Central memory CD8-positive, alpha-beta T cell (primary cell): ENCODE measurements around the gene LINC00237.

Experiments
- ATAC-seq: fragments of 150-1000 bp; cut with Tn5 transposase; replicated peaks from 2 replicates; pipeline ENCODE4 v1.10.0; 2022; ENCODE audit warnings: mild to moderate bottlenecking, moderate FRiP score, moderate number of reproducible peaks; ENCODE audit not compliant: poor library complexity, severe bottlenecking; ENCODE audit errors: extremely low read depth
- DNase-seq, 2 donors: peaks; one replicate each; pipeline ENCODE4 v3.0.0; 2021; ENCODE audit warnings: low spot score in 2 of 2
- H3K27ac Mint-ChIP-seq: one replicate; pipeline ENCODE4 v1.8.0; 2022; ENCODE audit warnings: low read depth, mild to moderate bottlenecking, moderate library complexity, mixed read lengths
- H3K27me3 Mint-ChIP-seq: one replicate; pipeline ENCODE4 v1.8.0; 2022; ENCODE audit warnings: mixed read lengths
- H3K36me3 Mint-ChIP-seq: one replicate; pipeline ENCODE4 v1.8.0; 2022; ENCODE audit warnings: mild to moderate bottlenecking, moderate library complexity, mixed read lengths; ENCODE audit not compliant: insufficient read depth
- H3K4me1 Mint-ChIP-seq: one replicate; pipeline ENCODE4 v1.8.0; 2022; ENCODE audit warnings: mixed read lengths
- H3K4me3 Mint-ChIP-seq: one replicate; pipeline ENCODE4 v1.8.0; 2022; ENCODE audit warnings: mild to moderate bottlenecking, moderate library complexity, mixed read lengths
- H3K9me3 Mint-ChIP-seq: one replicate; pipeline ENCODE4 v1.8.0; 2022; ENCODE audit warnings: mixed read lengths

LINC00237 gene

DNA sequence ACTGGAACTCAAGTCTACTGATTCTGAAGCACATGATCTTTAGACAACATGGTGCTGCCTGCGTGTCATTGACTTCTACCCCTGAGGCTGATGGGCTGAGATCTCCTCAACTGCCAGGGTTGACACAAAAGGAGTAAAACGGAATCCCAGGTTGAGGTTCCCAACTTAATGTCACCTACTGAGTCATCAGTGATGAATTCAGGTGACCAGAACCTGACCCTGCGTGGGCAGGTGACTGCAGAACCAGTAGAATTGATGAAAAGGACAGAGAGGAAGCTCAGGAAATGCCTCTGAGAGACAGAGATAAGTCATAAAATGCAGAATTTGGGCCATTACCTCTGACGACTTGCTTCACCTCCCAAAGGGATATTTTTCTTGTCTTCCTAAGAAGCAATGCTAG lies 12.0 kb upstream of the LINC00237 start:
- Mint-ChIP-seq H3K36me3 (no peaks in the 10 kb centered on the region), H3K27me3 (peaks cover 32% of the 10 kb centered on the region), H3K4me1 (no peaks in the 10 kb centered on the region), H3K9me3 (no peaks in the 10 kb centered on the region), H3K4me3 (no peak overlapping the region), H3K27ac (no peak overlapping the region)
- no peak for ATAC-seq
- no peak for DNase-seq

DNA sequence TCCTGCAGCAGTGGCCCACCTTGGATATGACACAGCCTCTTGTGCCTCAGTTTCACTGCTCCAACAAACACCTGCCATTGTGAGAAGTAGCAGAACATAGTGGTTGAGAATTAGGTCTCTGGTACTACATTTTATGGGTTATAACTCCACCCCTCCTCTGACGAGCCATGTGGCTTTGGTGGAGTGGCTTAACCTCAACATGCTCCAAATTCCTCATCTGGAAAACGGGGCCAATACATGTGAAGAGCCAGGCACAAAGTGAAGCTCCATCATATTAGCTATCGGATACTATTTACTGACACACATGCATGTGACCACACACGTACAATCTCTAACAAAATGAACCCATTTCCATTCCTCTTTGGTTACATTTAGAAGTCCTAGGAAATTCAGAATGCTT lies 11.4 kb upstream of the LINC00237 start:
- Mint-ChIP-seq H3K4me1 (no peaks in the 10 kb centered on the region), H3K36me3 (no peaks in the 10 kb centered on the region), H3K27ac (no peak overlapping the region), H3K27me3 (peaks cover 34% of the 10 kb centered on the region), H3K9me3 (no peaks in the 10 kb centered on the region), H3K4me3 (no peak overlapping the region)
- no peak for ATAC-seq
- no peak for DNase-seq

DNA sequence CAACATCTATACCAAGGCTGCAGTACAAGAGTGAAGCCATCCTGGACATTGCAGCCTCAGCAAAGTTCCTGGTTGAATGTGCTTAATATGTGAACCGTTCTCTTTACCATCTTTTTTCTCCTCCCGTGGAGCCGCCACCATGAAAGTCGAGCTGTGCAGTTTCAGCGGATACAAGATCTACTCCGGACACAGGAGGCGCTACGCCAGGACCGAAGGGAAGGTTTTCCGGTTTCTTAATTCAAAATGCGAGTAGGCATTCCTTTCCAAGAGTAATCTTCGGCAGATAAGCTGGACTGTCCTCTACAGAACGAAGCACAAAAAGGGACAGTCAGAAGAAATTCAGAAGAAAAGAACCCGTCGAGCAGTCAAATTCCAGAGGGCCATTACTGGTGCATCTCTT lies 8.4 kb upstream of the LINC00237 start:
- Mint-ChIP-seq H3K36me3 (peaks cover 1% of the 10 kb centered on the region), H3K27ac (no peak overlapping the region), H3K9me3 (no peaks in the 10 kb centered on the region), H3K27me3 (peaks cover 42% of the 10 kb centered on the region), H3K4me3 (no peak overlapping the region), H3K4me1 (no peaks in the 10 kb centered on the region)
- DNase-seq = no peak
- no peak for ATAC-seq

DNA sequence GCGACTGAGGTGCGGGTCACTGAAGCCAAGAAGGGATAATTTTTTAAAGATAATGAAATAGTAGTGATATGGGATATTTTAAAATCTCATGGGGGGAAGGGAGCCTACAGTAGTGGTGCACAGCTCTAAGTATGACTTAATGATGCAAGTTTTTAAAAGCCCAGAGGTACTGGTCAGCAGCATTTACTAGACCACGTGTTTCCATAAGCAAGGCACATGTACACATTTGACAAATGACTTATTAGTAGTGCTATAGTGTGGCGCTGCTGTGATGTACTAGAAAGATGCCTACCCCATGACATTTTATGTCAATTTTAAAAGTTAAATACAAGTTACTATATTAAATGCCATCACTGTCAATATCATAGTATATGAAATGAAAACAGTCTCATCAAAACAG lies 7.5 kb upstream of the LINC00237 start:
- DNase-seq (no peak), ATAC-seq (no peak)
- Mint-ChIP-seq H3K27ac (no peak overlapping the region), H3K4me3 (no peak overlapping the region), H3K27me3 (peaks cover 39% of the 10 kb centered on the region), H3K36me3 (peaks cover 1% of the 10 kb centered on the region), H3K9me3 (no peaks in the 10 kb centered on the region), H3K4me1 (no peaks in the 10 kb centered on the region)

DNA sequence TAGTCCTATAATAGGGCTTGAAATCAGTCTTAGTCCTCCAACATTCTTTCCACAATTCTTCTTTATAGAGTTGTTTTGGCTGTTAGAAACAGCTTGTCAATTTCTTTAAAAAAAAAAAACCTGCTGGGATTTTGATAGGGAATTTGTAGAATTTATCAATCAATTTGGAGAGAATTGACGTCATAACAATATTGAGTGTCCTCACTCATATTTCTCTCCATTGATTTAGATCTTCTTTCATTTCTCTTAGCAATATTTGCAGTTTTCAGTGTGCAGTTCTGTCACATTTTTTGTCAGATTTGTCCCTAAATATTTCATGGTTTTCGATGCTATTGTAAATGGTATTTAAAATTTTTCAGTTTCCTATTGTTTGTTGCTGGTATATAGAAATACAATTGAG lies 5.3 kb upstream of the LINC00237 start:
- H3K27ac Mint-ChIP-seq = no peak overlapping the region
- DNase-seq (no peak), ATAC-seq (no peak)
- no peaks in the 10 kb centered on the region for H3K4me1 Mint-ChIP-seq
- H3K9me3 Mint-ChIP-seq = no peaks in the 10 kb centered on the region
- no peak overlapping the region for H3K4me3 Mint-ChIP-seq
- peaks cover 39% of the 10 kb centered on the region for H3K27me3 Mint-ChIP-seq
- H3K36me3 Mint-ChIP-seq = peaks cover 1% of the 10 kb centered on the region

DNA sequence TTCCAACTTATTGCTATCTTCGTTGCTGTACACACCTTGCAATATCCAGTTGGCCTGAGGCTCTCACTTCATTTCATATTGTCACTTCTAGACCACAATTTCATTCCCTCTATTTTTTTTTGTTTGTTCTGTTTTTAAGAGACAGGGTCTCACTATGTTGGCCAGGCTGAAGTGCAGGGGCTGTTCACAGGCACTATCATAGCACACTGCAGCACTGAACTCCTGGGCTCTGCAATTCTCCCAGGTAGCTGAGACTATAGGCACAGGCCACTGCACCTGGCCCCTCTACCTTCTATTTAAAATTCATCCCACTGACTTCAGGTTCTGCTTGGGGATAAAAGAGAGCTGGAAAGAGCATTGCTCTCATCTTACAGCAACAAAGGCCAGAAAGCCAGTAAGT lies 4.7 kb upstream of the LINC00237 start:
- H3K27me3 Mint-ChIP-seq = peaks cover 45% of the 10 kb centered on the region
- DNase-seq = no peak
- H3K4me3 Mint-ChIP-seq = no peak overlapping the region
- H3K4me1 Mint-ChIP-seq = peaks cover 5% of the 10 kb centered on the region
- H3K36me3 Mint-ChIP-seq = peaks cover 3% of the 10 kb centered on the region
- H3K27ac Mint-ChIP-seq = no peak overlapping the region
- no peaks in the 10 kb centered on the region for H3K9me3 Mint-ChIP-seq
- ATAC-seq = no peak

DNA sequence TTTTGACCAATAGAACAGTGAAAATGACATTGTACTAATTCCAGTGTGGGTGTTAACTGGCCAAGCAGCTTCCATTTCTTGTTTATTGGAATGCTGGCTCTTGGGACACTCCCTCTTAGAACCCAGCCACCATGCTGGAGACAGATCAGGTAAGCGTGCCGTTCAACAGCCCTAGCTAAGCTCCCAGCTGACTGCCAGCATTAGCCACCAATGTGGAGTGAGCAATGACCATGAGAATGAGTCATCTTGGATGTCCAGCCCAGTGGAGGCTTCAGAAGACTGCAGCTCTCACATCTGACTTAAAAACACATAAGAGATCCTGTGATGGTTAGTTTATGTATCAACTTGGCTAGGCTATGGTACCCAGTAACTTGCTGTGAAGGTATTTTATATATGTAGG lies 3.0 kb upstream of the LINC00237 start:
- H3K4me1 Mint-ChIP-seq = peaks cover 6% of the 10 kb centered on the region
- H3K27ac Mint-ChIP-seq = no peak overlapping the region
- ATAC-seq = no peak
- no peaks in the 10 kb centered on the region for H3K9me3 Mint-ChIP-seq
- no peak overlapping the region for H3K4me3 Mint-ChIP-seq
- H3K36me3 Mint-ChIP-seq = peaks cover 5% of the 10 kb centered on the region
- no peak for DNase-seq
- peaks cover 54% of the 10 kb centered on the region for H3K27me3 Mint-ChIP-seq

DNA sequence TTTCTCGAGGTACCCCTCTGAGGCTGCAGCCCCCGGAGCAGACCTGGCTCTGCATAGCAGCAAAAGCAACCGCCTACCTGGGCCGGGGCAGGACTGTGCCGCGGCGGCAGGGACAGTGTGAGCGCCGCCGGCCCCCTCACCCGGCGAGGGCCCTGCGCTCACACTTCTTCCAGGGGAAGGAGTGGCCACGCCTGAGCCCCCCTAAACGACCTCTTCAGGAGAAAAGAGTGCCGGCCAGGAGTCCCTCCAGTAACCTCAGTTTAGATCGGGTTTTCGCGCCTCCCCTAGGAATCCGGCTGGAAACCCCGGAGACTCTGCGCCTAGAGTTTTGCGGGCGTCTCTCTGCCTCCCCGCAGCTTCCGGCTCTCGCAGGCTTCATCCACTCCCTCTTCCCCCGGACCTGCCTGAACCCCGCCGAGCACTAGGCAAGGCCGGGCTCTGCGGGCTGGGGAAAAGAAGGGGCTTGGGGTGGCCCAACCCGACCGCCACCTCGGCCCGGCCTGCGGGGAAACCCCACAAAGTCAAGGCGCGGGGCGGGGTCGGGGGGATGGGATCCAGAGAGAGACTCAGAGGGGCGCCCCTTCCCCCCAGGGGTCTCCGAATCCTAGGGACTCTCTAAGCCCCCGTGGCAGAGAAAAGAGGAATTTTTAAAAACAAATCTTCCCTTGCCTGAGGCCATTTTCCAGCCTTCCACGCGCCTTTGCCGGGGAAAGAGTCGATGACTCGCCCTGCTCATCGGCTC lies 558 bp downstream of the LINC00237 start:
- peaks cover 23% of the 10 kb centered on the region for H3K4me1 Mint-ChIP-seq
- no peak for DNase-seq
- peak overlapping the region; percentile 46 for H3K4me3 Mint-ChIP-seq
- H3K36me3 Mint-ChIP-seq = peaks cover 10% of the 10 kb centered on the region
- H3K9me3 Mint-ChIP-seq = no peaks in the 10 kb centered on the region
- H3K27ac Mint-ChIP-seq = no peak overlapping the region
- no peak for ATAC-seq
- peaks cover 67% of the 10 kb centered on the region for H3K27me3 Mint-ChIP-seq

DNA sequence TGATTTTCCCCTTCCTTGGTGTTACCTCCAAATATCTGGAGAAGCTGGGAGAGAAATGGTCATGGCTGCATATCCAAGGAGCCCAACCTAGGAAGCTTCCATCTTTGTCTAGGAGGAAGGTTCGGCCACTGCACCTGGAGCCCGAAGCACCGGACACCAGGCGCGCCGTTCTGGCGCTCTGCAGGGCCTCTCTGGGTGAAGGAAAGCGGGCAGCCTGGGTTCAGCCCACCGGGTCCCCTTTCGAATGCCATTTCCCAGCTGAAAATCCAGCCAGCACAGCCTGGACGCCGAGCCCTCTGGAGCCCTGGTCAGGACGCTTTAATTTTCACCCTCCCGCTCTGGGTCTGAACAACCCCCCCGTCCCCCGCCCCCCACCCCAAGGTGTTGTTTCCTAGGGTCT lies 1.2 kb downstream of the LINC00237 start:
- Mint-ChIP-seq H3K4me3 (no peak overlapping the region), H3K27ac (no peak overlapping the region), H3K36me3 (peaks cover 15% of the 10 kb centered on the region), H3K4me1 (peaks cover 26% of the 10 kb centered on the region), H3K9me3 (no peaks in the 10 kb centered on the region), H3K27me3 (peaks cover 63% of the 10 kb centered on the region)
- no peak for DNase-seq
- ATAC-seq = no peak

DNA sequence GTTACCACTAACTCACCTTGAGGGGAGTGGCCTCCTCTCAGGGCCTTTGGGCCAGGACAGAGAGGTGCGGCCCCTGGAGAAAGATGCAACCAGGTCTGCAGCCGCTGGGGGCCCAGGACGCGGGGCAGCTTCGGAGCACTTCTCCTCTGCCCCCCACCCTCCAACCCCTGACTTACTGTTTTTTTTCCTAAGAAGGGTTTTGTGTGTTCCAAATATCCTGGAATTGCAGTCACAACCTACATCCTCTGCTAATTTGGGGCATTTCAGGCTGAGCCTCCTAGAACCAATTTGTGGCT lies 1.7 kb downstream of the LINC00237 start:
- H3K4me3 Mint-ChIP-seq = peak overlapping the region; percentile 94
- H3K4me1 Mint-ChIP-seq = peaks cover 26% of the 10 kb centered on the region
- peaks cover 15% of the 10 kb centered on the region for H3K36me3 Mint-ChIP-seq
- H3K27me3 Mint-ChIP-seq = peaks cover 60% of the 10 kb centered on the region
- ATAC-seq (no peak), DNase-seq (no peak)
- H3K27ac Mint-ChIP-seq = no peak overlapping the region
- H3K9me3 Mint-ChIP-seq = no peaks in the 10 kb centered on the region

DNA sequence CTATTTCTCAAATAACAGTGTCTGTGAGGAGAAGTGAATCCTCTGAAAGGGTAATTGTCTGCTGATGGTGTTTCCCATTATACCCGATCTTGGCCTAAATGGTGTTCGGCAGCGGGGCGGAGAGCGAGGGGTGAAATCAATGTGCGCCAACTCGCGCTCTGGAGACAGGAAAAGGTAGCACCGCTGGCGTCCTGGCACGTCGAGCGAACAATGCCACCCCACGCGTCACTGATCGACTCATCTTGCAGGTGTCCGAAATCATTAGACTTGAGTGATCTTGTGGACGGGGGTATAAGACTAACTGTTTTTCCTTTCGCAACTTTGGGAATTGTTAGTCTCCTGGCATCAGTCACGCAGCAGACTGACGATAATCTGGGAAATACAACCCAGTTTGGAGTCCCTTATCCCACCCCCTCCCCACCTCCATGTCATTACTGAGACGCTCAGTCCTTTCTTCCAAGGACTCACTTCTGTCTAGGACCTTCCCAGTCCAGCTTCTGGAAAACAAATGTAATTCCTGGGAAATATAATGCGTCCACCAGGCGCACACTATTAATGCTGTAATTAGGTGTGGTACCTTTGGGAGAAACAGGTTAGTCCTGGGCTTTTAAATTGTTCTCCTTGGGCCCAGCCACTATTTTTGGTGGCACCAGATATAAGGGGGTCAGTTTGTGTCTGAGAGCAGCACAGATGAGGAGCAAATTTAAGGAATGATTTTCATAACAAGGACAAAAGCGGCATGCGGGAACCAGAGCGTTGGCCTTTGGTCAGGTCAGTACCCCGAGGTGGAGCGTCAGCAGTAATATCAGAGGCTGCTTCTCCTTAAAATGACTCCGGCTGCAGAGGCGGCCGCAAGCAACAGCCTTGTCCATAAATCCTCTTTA lies 2.3 kb downstream of the LINC00237 start:
- no peak for ATAC-seq

DNA sequence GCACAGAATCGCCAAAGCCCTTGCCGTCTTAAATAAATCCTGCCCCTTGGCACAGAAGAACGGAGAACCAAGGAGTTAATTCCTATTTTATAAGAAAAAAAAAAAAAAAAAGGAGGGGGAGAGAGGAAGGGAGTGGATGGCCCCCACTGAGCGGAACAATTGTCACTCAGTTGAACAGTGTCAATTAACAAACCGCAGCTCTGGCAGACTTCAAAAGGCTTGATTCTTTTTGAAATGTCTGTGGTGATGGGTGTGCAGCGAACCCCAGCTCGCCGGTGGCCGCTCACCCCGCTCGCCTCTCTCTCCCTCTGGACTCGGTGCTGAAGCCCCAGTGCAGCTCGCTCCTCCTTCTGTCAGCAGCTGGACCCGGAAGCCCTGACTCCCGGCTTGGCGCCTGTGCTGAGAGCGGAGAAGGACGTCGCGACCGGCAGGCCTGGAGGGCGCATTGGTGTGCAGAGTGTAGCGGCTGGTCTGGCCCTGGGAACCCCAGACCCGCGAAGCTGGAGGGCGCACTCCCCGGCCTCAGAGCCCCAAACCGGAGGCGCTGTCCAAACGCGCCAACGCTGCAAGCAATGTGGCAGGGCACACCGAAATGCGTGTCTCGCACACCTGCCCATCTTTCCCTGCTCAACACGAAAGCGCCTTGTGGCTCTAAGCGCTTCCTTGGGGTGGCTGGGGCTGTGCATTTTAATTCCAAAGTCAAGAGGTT lies 3.4 kb downstream of the LINC00237 start:
- peak; percentile 72 for ATAC-seq
- Mint-ChIP-seq H3K4me3 (peak overlapping the region; percentile 94), H3K36me3 (peaks cover 20% of the 10 kb centered on the region), H3K27me3 (peaks cover 68% of the 10 kb centered on the region), H3K4me1 (peaks cover 26% of the 10 kb centered on the region), H3K27ac (peak overlapping the region; percentile 44), H3K9me3 (no peaks in the 10 kb centered on the region)
- DNase-seq = peak in 1 of 2 donors; percentile 44

More for the DNA sequence above, 2.3 kb downstream of the LINC00237 start:
- no peaks in the 10 kb centered on the region for H3K9me3 Mint-ChIP-seq
- DNase-seq = no peak
- peak overlapping the region; percentile 94 for H3K4me3 Mint-ChIP-seq
- H3K36me3 Mint-ChIP-seq = peaks cover 17% of the 10 kb centered on the region
- peaks cover 62% of the 10 kb centered on the region for H3K27me3 Mint-ChIP-seq
- H3K4me1 Mint-ChIP-seq = peaks cover 26% of the 10 kb centered on the region
- H3K27ac Mint-ChIP-seq = no peak overlapping the region
